Left lung (tissue), 10 donors: Measurements from ENCODE around the gene TCEA2. TPM values are rescaled to one million over a fixed set of nuclear protein-coding genes. Genes with fewer than 3 reads are reported as not detected.

Experiments used
- ATAC-seq: fragments of 200-7000 bp; cut with Tn5 transposase; one replicate; pipeline ENCODE4 v1.9.1; 2020; ENCODE audit warnings: moderate library complexity
- DNase-seq, 4 donors: peaks; one replicate each; pipeline ENCODE4 v3.0.0-alpha.2; 2013 to 2020
- H3K27ac ChIP-seq, 2 donors: fragments of 200-600 bp; sonication (generic) in 1 of 2; one replicate each; pipeline versions ENCODE4 v1.5.0 to v1.8.0; 2020 to 2021
- H3K27me3 ChIP-seq, 2 donors: fragments of 200-600 bp; sonication (generic) in 1 of 2; one replicate each; pipeline versions ENCODE4 v1.5.0 to v1.8.0; 2020 to 2021
- H3K36me3 ChIP-seq, 2 donors: fragments of 200-600 bp; sonication (generic) in 1 of 2; one replicate each; pipeline versions ENCODE4 v1.5.0 to v1.8.0; 2020 to 2021
- H3K4me1 ChIP-seq, 2 donors: fragments of 200-600 bp; one replicate each; pipeline ENCODE4 v1.8.0; 2021
- H3K4me3 ChIP-seq, 2 donors: fragments of 200-600 bp; sonication (generic) in 1 of 2; one replicate each; pipeline versions ENCODE4 v1.5.0 to v1.8.0; 2020 to 2021; ENCODE audit warnings: mild to moderate bottlenecking in 1 of 2
- H3K9me3 ChIP-seq, 2 donors: fragments of 200-600 bp; sonication (generic) in 1 of 2; one replicate each; pipeline versions ENCODE4 v1.5.0 to v1.8.0; 2020 to 2021
- intact Hi-C, 2 donors: fragments of 100-400 bp; cut with DNase I; formaldehyde crosslinking; loops; one replicate each; pipeline versions ENCODE4 v1.11.2 to v1.14.2; 2022
- polyA plus RNA-seq, 6 donors: library from polyadenylated mRNA; unstranded; fragments of 120-200 nt; gene quantifications; one replicate each; pipeline ENCODE4 v1.2.1, GENCODE V29; 2013; ENCODE audit not compliant: insufficient read length in 6 of 6
- total RNA-seq, 2 donors: library from RNA; stranded (reverse); fragmentation: NEBNext Ultra II Directional; extraction: Animal tissue kit (Norgen Biotek cat#: 25700); gene quantifications; one replicate each; pipeline ENCODE4 v1.2.1, GENCODE V29; 2021
- TF ChIP-seq, protein P1 (sequence below), 2 donors: fragments of 200-600 bp; sonication (generic) in 1 of 2; IDR thresholded peaks; one replicate each; pipeline versions ENCODE4 v1.5.0 to v1.8.0; 2021; ENCODE audit warnings: antibody characterized with exemption in 2 of 2
- donor health status: DM: no; HTN: yes; CAD: no.
- donor health status: DM: no; HTN: no; CAD: no.

Gene TCEA2
- total and polyA plus RNA-seq, 8 donors, result 31.2 to 93.0 (median 75.9) TPM

DNA sequence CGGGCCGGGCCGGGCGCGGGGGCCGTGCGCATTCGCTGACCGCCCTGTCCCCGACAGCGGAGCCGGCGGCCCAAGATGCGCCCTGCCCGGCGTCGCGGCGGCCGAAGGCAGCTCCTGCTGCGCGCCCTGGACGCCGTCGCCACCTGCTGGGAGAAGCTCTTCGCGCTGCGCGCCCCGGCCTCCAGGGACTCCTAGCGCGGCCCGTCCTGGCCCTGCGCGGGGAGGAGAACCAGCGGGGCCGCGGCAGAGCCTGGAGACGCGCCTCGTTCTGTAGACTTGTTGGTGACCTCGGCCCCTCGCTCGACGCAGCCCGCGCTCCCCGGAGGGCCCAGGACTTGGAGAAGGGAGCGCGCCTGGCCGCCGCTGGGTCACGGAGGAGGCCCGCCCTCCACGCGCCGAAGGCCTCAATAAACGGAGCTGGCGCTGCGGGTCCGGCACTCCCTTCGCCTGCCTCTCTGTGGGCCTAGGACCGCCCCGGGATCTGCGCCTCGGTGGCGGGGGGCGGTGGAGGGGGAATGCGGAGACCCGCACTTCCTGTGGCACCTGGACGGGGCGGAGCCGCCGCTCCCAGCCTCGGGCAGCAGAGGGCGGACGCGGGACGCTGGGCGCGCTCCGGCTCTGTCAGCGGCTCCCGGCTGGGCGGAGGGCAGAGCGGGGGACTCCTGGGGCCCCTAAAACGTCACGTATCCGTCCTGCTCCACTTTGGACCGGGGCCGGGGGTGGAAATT lies 24.3 kb upstream of the TCEA2 start:
- peaks cover 32 to 76% of the 10 kb centered on the region in 2 donors for H3K27me3 ChIP-seq
- peaks cover 0 to 19% of the 10 kb centered on the region in 2 donors for H3K36me3 ChIP-seq
- intact Hi-C loops, result no loop called here
- TF ChIP-seq, protein P1, sequence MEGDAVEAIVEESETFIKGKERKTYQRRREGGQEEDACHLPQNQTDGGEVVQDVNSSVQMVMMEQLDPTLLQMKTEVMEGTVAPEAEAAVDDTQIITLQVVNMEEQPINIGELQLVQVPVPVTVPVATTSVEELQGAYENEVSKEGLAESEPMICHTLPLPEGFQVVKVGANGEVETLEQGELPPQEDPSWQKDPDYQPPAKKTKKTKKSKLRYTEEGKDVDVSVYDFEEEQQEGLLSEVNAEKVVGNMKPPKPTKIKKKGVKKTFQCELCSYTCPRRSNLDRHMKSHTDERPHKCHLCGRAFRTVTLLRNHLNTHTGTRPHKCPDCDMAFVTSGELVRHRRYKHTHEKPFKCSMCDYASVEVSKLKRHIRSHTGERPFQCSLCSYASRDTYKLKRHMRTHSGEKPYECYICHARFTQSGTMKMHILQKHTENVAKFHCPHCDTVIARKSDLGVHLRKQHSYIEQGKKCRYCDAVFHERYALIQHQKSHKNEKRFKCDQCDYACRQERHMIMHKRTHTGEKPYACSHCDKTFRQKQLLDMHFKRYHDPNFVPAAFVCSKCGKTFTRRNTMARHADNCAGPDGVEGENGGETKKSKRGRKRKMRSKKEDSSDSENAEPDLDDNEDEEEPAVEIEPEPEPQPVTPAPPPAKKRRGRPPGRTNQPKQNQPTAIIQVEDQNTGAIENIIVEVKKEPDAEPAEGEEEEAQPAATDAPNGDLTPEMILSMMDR (IDR thresholded peaks at IDR 0.05), result peak; percentile 68 to 77
- H3K4me1 ChIP-seq, result peaks cover 21 to 50% of the 10 kb centered on the region in 2 donors
- DNase-seq (peak in 3 of 4 donors; percentile 77 to 96 (median 77)), ATAC-seq (peak; percentile 94)
- H3K27ac ChIP-seq, result peak overlapping the region; percentile 76 to 78
- H3K4me3 ChIP-seq, result peak overlapping the region; percentile 38 to 53
- H3K9me3 ChIP-seq, result no peaks in the 10 kb centered on the region

DNA sequence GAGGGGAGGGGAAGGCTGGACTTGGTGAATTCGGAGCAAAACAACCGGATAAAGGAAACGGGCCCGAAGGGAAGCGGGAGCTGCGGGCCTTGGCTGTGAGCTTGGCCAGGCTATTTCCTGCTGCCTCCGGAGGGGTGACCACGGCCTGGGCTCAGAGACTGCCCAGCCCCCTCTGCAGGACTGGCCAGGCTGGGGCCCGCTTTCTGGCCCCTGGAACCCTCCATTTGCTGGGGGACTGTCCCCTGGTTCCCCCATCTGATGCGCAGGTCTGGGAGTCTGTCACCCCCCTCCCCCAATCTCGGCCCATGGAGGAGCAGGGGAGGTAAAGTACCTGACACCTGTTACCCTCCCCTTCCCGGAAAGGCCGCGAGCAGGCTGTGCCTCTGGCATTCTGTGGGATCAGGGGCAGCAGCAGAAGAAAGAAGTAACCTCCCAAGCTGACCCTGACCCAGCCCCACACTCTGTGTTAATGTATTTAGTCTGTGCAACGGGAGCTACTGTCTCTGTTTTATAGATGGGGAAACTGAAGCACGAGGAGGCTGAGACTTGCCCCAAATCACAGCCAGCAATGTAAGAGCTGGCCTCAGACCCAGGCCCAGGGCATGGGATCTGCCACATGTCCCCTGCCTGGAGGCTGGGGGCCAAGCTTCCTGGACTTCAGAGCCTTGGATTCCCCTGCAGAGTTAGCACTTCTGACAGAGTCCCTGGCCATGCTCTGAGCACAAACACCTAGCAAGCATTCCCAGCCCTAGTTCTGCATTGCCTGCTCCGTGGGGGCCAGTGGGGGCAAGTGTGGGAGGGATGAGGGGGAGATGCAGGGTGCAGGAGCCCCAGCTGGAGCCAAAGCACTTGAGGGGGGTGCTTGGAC lies 23.5 kb upstream of the TCEA2 start:
- peak; percentile 40 for ATAC-seq
- no peak for DNase-seq
- Histone ChIP-seq H3K4me3 (peak overlapping the region; percentile 38 to 53), H3K27me3 (peaks cover 32 to 76% of the 10 kb centered on the region in 2 donors), H3K36me3 (peaks cover 0 to 11% of the 10 kb centered on the region in 2 donors), H3K4me1 (peaks cover 21 to 50% of the 10 kb centered on the region in 2 donors), H3K9me3 (no peaks in the 10 kb centered on the region), H3K27ac (peak overlapping the region in 1 of 2 donors; percentile 16)
- intact Hi-C loops, result no loop called here
- TF ChIP-seq, protein P1 (IDR thresholded peaks at IDR 0.05), result no peak

DNA sequence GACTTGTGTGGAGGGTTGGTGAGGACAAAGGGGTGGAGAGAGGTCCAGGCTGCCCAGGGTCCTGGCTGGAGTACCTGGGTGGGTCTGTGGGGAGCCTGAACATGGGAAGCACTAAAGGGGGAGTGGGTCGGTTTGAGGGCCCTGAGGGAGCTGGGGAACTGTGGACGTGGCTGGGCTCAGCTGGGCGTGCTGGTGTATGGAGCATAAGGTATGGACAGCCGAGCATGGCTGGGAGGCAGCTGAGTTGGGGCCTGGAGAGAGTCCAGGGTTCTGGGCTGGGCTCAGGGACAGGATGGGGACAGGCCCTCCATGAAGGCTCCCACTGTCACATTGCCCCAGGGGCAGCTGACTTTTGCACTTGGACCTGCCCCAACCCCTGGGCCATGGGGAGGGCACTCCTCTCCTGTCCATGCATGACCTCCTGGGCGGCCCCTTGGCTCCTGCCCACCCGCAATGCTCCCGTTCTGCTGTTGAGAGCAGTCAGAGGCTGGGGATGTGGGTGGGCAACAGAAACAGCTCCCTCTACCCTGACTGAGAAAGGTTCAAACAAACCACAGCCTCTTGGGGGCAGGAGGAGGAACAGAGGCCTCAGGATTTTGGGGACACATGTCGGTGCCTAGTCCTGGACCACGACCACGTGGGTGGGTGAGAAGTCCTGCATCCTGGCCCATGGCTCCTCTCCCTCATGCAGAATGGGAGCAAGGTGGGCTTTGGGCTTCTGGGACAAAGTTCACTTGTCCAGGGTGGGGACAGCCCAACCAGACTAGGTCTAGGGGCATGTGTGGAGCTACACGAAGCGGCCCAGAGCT lies 22.6 kb upstream of the TCEA2 start:
- ATAC-seq, result no peak
- Histone ChIP-seq H3K4me3 (no peak overlapping the region), H3K9me3 (no peaks in the 10 kb centered on the region), H3K4me1 (peaks cover 21 to 50% of the 10 kb centered on the region in 2 donors), H3K27me3 (peaks cover 32 to 85% of the 10 kb centered on the region in 2 donors), H3K36me3 (peaks cover 0 to 2% of the 10 kb centered on the region in 2 donors), H3K27ac (peak overlapping the region in 1 of 2 donors; percentile 80)
- intact Hi-C loops, result no loop called here
- no peak for DNase-seq
- TF ChIP-seq, protein P1 (IDR thresholded peaks at IDR 0.05), result no peak

DNA sequence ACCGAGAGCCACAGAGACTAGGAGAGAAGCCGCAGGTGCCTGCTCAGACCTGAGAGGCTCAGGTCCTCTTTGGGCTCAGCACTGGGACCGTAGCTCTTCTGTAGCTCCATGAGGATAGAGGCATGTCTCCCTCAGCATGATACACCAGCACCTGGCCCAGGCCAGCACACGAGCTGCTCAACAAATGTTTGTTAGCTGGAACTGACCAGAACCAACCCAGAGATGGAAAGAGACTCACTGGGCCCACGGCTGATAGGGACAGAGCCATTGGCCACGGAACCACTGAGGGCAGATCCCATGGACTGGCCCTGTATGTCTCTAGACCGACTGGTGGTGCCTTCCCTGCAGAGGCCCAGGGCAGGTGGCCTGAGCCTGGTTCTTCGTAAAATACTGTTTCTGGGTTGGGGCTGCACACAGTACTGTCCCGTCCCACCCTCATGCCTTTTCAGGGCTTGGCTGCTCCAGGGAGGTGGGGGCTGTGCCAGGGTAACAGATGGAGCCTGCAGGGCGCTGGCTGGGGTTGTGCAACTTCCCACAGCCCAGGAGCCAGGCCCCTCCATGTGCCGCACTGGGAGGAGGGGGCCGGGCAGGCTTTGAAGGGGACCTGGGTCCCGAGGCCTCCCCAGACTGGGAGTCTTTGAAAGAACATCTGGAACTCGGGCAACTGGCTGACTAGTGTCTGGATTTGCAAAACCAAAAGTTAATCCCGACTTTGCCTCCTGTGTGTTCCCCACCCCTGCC lies 21.8 kb upstream of the TCEA2 start:
- Histone ChIP-seq H3K27me3 (peaks cover 32 to 88% of the 10 kb centered on the region in 2 donors), H3K27ac (peak overlapping the region in 1 of 2 donors; percentile 80), H3K9me3 (no peaks in the 10 kb centered on the region), H3K36me3 (no peaks in the 10 kb centered on the region), H3K4me3 (no peak overlapping the region), H3K4me1 (peaks cover 21 to 50% of the 10 kb centered on the region in 2 donors)
- intact Hi-C loops, result no loop called here
- TF ChIP-seq, protein P1 (IDR thresholded peaks at IDR 0.05), result no peak
- ATAC-seq (no peak), DNase-seq (no peak)
